CD14-positive monocyte (primary cell): Measurements from ENCODE around the gene KHDC4. TPM values are rescaled to one million over a fixed set of nuclear protein-coding genes. Genes with fewer than 3 reads are reported as not detected.

Source experiments
- DNase-seq, 3 donors: peaks; one replicate each; pipeline ENCODE4 v3.0.0-alpha.2; 2011 to 2022
- H2AFZ ChIP-seq: 2 replicates; pipeline ENCODE4 v1.6.0; 2012; ENCODE audit warnings: mild to moderate bottlenecking, low read depth, low read length, inconsistent platforms; ENCODE audit not compliant: insufficient read depth, poor library complexity, severe bottlenecking
- H3K27ac ChIP-seq, 2 donors: 1 replicate in 1 of 2; 2 replicates in 1 of 2; pipeline ENCODE4 v1.5.1; 2012 to 2013; ENCODE audit warnings: low read length in 2 of 2, control low read depth in 1 of 2, inconsistent platforms in 1 of 2, low read depth in 1 of 2, mild to moderate bottlenecking in 1 of 2
- H3K27me3 ChIP-seq, 2 donors: one replicate each; pipeline versions ENCODE4 v1.6.0 to v1.6.1; 2011 to 2013; ENCODE audit warnings: low read length in 2 of 2; ENCODE audit not compliant: control insufficient read depth in 2 of 2, insufficient read depth in 2 of 2
- H3K36me3 ChIP-seq, 2 donors: replicated peaks in 1 of 2; 1 replicate in 1 of 2; 2 replicates in 1 of 2; pipeline versions ENCODE4 v1.5.1 to v1.6.1; 2012 to 2013; ENCODE audit warnings: low read length in 2 of 2, control low read depth in 1 of 2, inconsistent platforms in 1 of 2, mild to moderate bottlenecking in 1 of 2; ENCODE audit not compliant: insufficient read depth in 2 of 2, control insufficient read depth in 1 of 2
- H3K4me1 ChIP-seq, 2 donors: 1 replicate in 1 of 2; 2 replicates in 1 of 2; pipeline versions ENCODE4 v1.5.1 to v1.6.1; 2012 to 2013; ENCODE audit warnings: low read length in 2 of 2, control low read depth in 1 of 2, inconsistent platforms in 1 of 2, mild to moderate bottlenecking in 1 of 2, moderate library complexity in 1 of 2; ENCODE audit not compliant: insufficient read depth in 2 of 2, control insufficient read depth in 1 of 2
- H3K4me2 ChIP-seq: replicated peaks from 2 replicates; pipeline ENCODE3; 2012; ENCODE audit warnings: low read length, moderate library complexity, mild to moderate bottlenecking; ENCODE audit not compliant: poor library complexity, severe bottlenecking; ENCODE audit errors: extremely low read depth
- H3K4me3 ChIP-seq, 3 experiments: fragments of 200-600 bp in 1 of 3; sonication (generic) in 1 of 3; replicated peaks in 1 of 3; 1 replicate in 2 of 3; 2 replicates in 1 of 3; pipeline ENCODE4 v1.5.1; 2011 to 2013; ENCODE audit warnings: low read length in 3 of 3, mild to moderate bottlenecking in 3 of 3, control low read depth in 2 of 3, low read depth in 2 of 3, inconsistent platforms in 1 of 3, moderate library complexity in 1 of 3
- H3K79me2 ChIP-seq: 2 replicates; pipeline ENCODE4 v1.6.0; 2012; ENCODE audit warnings: mild to moderate bottlenecking, control low read depth, inconsistent platforms, low read length, moderate library complexity; ENCODE audit not compliant: insufficient read depth
- H3K9ac ChIP-seq: 2 replicates; pipeline ENCODE4 v1.6.0; 2017; ENCODE audit warnings: low read length, mild to moderate bottlenecking; ENCODE audit not compliant: insufficient read depth, poor library complexity, severe bottlenecking
- H3K9me3 ChIP-seq, 2 donors: replicated peaks in 1 of 2; 1 replicate in 1 of 2; 2 replicates in 1 of 2; pipeline versions ENCODE4 v1.5.1 to v1.6.1; 2012 to 2013; ENCODE audit warnings: low read length in 2 of 2, control low read depth in 1 of 2; ENCODE audit not compliant: control insufficient read depth in 1 of 2, insufficient read depth in 1 of 2
- H4K20me1 ChIP-seq: 2 replicates; pipeline ENCODE4 v1.6.0; 2012; ENCODE audit warnings: mild to moderate bottlenecking, low read length, control low read depth, moderate library complexity; ENCODE audit not compliant: insufficient read depth
- H3K27ac Mint-ChIP-seq, 7 donors: one replicate each; pipeline ENCODE4 v1.8.0; 2020; ENCODE audit warnings: mild to moderate bottlenecking in 7 of 7, mixed read lengths in 7 of 7, moderate library complexity in 6 of 7, inconsistent platforms in 2 of 7
- H3K27me3 Mint-ChIP-seq, 3 donors: one replicate each; pipeline ENCODE4 v1.8.0; 2021 to 2022; ENCODE audit warnings: low read depth in 3 of 3, mild to moderate bottlenecking in 3 of 3, mixed read lengths in 3 of 3, moderate library complexity in 3 of 3, inconsistent platforms in 1 of 3
- H3K36me3 Mint-ChIP-seq, 2 donors: one replicate each; pipeline ENCODE4 v1.8.0; 2020; ENCODE audit warnings: mixed read lengths in 2 of 2, inconsistent platforms in 1 of 2, mild to moderate bottlenecking in 1 of 2
- H3K4me1 Mint-ChIP-seq: one replicate; pipeline ENCODE4 v1.8.0; 2020; ENCODE audit warnings: mild to moderate bottlenecking, mixed read lengths
- H3K4me3 Mint-ChIP-seq, 2 donors: one replicate each; pipeline ENCODE4 v1.8.0; 2020; ENCODE audit warnings: mild to moderate bottlenecking in 2 of 2, mixed read lengths in 2 of 2, moderate library complexity in 1 of 2
- H3K9me3 Mint-ChIP-seq, 7 donors: one replicate each; pipeline ENCODE4 v1.8.0; 2020 to 2022; ENCODE audit warnings: mixed read lengths in 7 of 7, mild to moderate bottlenecking in 6 of 7, moderate library complexity in 6 of 7, inconsistent platforms in 2 of 7
- WGBS: methylation state at CpG from one replicate; pipeline ENCODE4 v1.1.5; 2013; ENCODE audit warnings: missing lambda C conversion rate; ENCODE audit not compliant: insufficient coverage; 5-methylcytosine and 5-hydroxymethylcytosine counted together
- intact Hi-C, 2 donors: fragments of 100-400 bp; cut with micrococcal nuclease; formaldehyde crosslinking; loops; one replicate each; pipeline versions ENCODE4 v1.15.0 to v1.15.1; 2023
- polyA plus RNA-seq, 3 donors: library from polyadenylated mRNA; depleted of rRNA in 1 of 3; unstranded in 2 of 3; stranded (reverse) in 1 of 3; fragments of 300-500 nt in 2 of 3; fragments of >200 nt in 1 of 3; fragmentation: Illumina TruSeq in 2 of 3; gene quantifications; 1 replicate in 2 of 3; 2 replicates in 1 of 3; pipeline ENCODE4 v1.2.3, GENCODE V29; 2012 to 2021
- TF ChIP-seq, protein P1 (sequence below): fragments of 200-600 bp; IDR thresholded peaks from one replicate; pipeline ENCODE4 v1.8.0; 2022; ENCODE audit warnings: antibody characterized with exemption, mild to moderate bottlenecking

Gene KHDC4
- polyA plus RNA-seq, 3 donors: 3.4 to 22.0 (median 3.5) TPM

DNA sequence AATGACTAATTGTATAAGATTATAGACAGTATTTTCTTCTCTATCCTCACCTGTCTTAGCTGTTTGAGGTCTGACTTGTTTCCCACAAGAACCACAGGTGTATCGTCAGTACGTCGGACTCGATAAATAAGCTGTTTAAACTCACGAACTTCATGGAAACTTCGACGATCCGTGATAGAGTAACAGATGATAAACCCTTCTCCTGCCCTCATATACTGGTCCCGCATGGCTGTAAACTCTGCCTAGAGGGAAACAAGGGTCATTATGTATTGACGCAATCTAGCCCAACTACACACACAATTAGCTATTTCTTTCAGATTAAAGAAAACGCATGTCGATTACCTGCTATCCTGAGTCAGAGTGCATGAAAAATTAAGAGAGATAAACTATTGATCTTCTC lies 30.0 kb downstream of the KHDC4 start:
- WGBS: 100% methylated on average over 8 of the region's 12 CpGs
- Histone ChIP-seq H3K9me3 (no peaks in the 10 kb centered on the region), H3K4me1 (peaks cover 2 to 3% of the 10 kb centered on the region in 2 donors), H4K20me1 (peaks cover 81% of the 10 kb centered on the region), H3K79me2 (peaks cover 41% of the 10 kb centered on the region), H3K27ac (no peak overlapping the region), H3K27me3 (no peaks in the 10 kb centered on the region), H3K4me2 (no peak overlapping the region), H3K36me3 (peaks cover 80 to 96% of the 10 kb centered on the region in 2 donors), H3K9ac (no peak overlapping the region), H3K4me3 (no peak overlapping the region), H2AFZ (no peak overlapping the region)
- intact Hi-C loops: no loop called here
- no peaks in the 10 kb centered on the region for H3K27me3 Mint-ChIP-seq
- no peak overlapping the region for H3K27ac Mint-ChIP-seq
- H3K36me3 Mint-ChIP-seq: peaks cover 67 to 96% of the 10 kb centered on the region in 2 donors
- DNase-seq: no peak
- TF ChIP-seq, protein P1, sequence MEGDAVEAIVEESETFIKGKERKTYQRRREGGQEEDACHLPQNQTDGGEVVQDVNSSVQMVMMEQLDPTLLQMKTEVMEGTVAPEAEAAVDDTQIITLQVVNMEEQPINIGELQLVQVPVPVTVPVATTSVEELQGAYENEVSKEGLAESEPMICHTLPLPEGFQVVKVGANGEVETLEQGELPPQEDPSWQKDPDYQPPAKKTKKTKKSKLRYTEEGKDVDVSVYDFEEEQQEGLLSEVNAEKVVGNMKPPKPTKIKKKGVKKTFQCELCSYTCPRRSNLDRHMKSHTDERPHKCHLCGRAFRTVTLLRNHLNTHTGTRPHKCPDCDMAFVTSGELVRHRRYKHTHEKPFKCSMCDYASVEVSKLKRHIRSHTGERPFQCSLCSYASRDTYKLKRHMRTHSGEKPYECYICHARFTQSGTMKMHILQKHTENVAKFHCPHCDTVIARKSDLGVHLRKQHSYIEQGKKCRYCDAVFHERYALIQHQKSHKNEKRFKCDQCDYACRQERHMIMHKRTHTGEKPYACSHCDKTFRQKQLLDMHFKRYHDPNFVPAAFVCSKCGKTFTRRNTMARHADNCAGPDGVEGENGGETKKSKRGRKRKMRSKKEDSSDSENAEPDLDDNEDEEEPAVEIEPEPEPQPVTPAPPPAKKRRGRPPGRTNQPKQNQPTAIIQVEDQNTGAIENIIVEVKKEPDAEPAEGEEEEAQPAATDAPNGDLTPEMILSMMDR: no peak
- no peaks in the 10 kb centered on the region for H3K4me1 Mint-ChIP-seq
- H3K4me3 Mint-ChIP-seq: no peak overlapping the region
- no peaks in the 10 kb centered on the region for H3K9me3 Mint-ChIP-seq

DNA sequence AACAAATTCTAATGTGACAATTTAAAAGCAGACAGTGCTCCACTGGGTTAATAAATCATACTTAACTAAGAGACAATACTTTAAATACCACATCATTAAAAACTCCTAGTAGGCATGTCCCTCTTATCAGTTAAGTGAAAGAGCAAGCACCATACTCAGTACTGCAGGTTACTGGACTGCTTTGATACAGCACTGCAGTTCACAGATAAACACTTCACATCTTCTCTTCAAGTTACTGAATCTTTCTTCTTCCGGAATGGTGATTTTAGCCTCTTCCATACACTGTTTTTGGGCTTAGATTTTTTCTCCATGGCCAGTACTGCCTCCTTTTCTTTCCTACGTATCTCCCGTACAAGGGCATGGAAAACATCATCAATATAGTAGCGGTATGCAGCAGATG lies 34.1 kb downstream of the KHDC4 start:
- H3K27ac ChIP-seq: no peak overlapping the region
- peaks cover 71% of the 10 kb centered on the region for H4K20me1 ChIP-seq
- Mint-ChIP-seq H3K27ac (no peak overlapping the region), H3K27me3 (no peaks in the 10 kb centered on the region), H3K9me3 (no peaks in the 10 kb centered on the region), H3K36me3 (peaks cover 70 to 90% of the 10 kb centered on the region in 2 donors), H3K4me3 (no peak overlapping the region), H3K4me1 (no peaks in the 10 kb centered on the region)
- H3K9me3 ChIP-seq: no peaks in the 10 kb centered on the region
- 100% methylated on average over 4 of the region's 4 CpGs for WGBS
- no peaks in the 10 kb centered on the region for H3K27me3 ChIP-seq
- H3K36me3 ChIP-seq: peaks cover 78 to 88% of the 10 kb centered on the region in 2 donors
- TF ChIP-seq, protein P1: no peak
- no peak overlapping the region for H3K4me2 ChIP-seq
- DNase-seq: no peak
- no peak overlapping the region for H2AFZ ChIP-seq
- no peak overlapping the region for H3K4me3 ChIP-seq
- H3K4me1 ChIP-seq: no peaks in the 10 kb centered on the region
- intact Hi-C loops: no loop called here
- H3K79me2 ChIP-seq: peaks cover 13% of the 10 kb centered on the region
- no peak overlapping the region for H3K9ac ChIP-seq
